ENCODE results near the gene VPS18.
A peak's percentile ranks its signal among the peaks of the same experiment; 100 is the strongest.

VPS18 gene

GRCh38 chr15:40900256-40901052 is 6.2 kb downstream of the VPS18 start:
- no peak for DNase-seq (ENCODE audit: low read depth)

GRCh38 chr15:40901053-40901443 is 6.8 kb downstream of the VPS18 start:
- DNase-seq (ENCODE audit: low read depth), result no peak

GRCh38 chr15:40902605-40903561 is 8.6 kb downstream of the VPS18 start:
- DNase-seq (ENCODE audit: low read depth), result no peak

GRCh38 chr15:40904552-40905201 is 10.4 kb downstream of the VPS18 start:
- no peak for DNase-seq (ENCODE audit: low read depth)

- DNase-seq (ENCODE audit: low read depth), result peak; percentile 63
Observed at GRCh38 chr15:40906091-40906990, 12.1 kb downstream of the VPS18 start.

- DNase-seq (ENCODE audit: low read depth), result no peak
Observed at GRCh38 chr15:40906991-40907802, 12.9 kb downstream of the VPS18 start.

GRCh38 chr15:40908095-40908494 is 13.8 kb downstream of the VPS18 start:
- no peak for DNase-seq (ENCODE audit: low read depth)

- DNase-seq (ENCODE audit: low read depth), result no peak
Observed at GRCh38 chr15:40909662-40910630, 15.7 kb downstream of the VPS18 start.

GRCh38 chr15:40911141-40911540 is 16.9 kb downstream of the VPS18 start:
- DNase-seq (ENCODE audit: low read depth), result no peak

- DNase-seq (ENCODE audit: low read depth), result no peak
Observed at GRCh38 chr15:40911693-40912092, 17.4 kb downstream of the VPS18 start.

- DNase-seq (ENCODE audit: low read depth), result no peak
Observed at GRCh38 chr15:40912478-40912877, 18.2 kb downstream of the VPS18 start.

- no peak for DNase-seq (ENCODE audit: low read depth)
Observed at GRCh38 chr15:40914013-40914412, 19.8 kb downstream of the VPS18 start.

GRCh38 chr15:40914486-40914885 is 20.2 kb downstream of the VPS18 start:
- DNase-seq (ENCODE audit: low read depth), result no peak

- DNase-seq (ENCODE audit: low read depth), result no peak
Observed at GRCh38 chr15:40915116-40915661, 20.9 kb downstream of the VPS18 start.

- no peak for DNase-seq (ENCODE audit: low read depth)
Observed at GRCh38 chr15:40915679-40916078, 21.4 kb downstream of the VPS18 start.

GRCh38 chr15:40917585-40917984 is 23.3 kb downstream of the VPS18 start:
- DNase-seq (ENCODE audit: low read depth), result no peak

- no peak for DNase-seq (ENCODE audit: low read depth)
Observed at GRCh38 chr15:40918146-40918798, 24.0 kb downstream of the VPS18 start.

GRCh38 chr15:40918799-40919392 is 24.6 kb downstream of the VPS18 start:
- DNase-seq (ENCODE audit: low read depth), result no peak

Measured in stimulated activated CD8-positive, alpha-beta memory T cell treated with anti-CD3 and anti-CD28 coated beads, Interleukin-12 subunit alpha, Interleukin-12 subunit beta, amount 100 ng/mL, for 4 hours (primary cell).